Upper lobe of left lung (tissue), 6 donors: Measurements from ENCODE around the gene IFNGR1. TPM values are rescaled to one million over a fixed set of nuclear protein-coding genes. Genes with fewer than 3 reads are reported as not detected.
A peak's percentile ranks its signal among the peaks of the same experiment; 100 is the strongest.
"Not testable (repeated sequence)": the region's sequence is repeated elsewhere in the genome, so short reads cannot be mapped to it uniquely, and the experiment has no call there.

ENCODE experiments used
- ATAC-seq, 2 donors: fragments of 200-7000 bp; cut with Tn5 transposase; one replicate each; pipeline ENCODE4 v1.9.1; 2022; ENCODE audit warnings: mild to moderate bottlenecking in 2 of 2, moderate library complexity in 2 of 2; ENCODE audit not compliant: low FRiP score in 2 of 2
- DNase-seq, 2 donors: peaks; one replicate each; pipeline ENCODE4 v3.0.0-alpha.2; 2019 to 2020
- H3K27ac ChIP-seq, 4 donors: fragments of 200-600 bp; sonication (generic); one replicate each; pipeline ENCODE4 v1.5.1; 2016 to 2019
- H3K27me3 ChIP-seq, 4 donors: fragments of 200-600 bp; sonication (generic); one replicate each; pipeline ENCODE4 v1.5.1; 2017 to 2019
- H3K36me3 ChIP-seq, 4 donors: fragments of 200-600 bp; sonication (generic); one replicate each; pipeline ENCODE4 v1.5.1; 2016 to 2019
- H3K4me1 ChIP-seq, 4 donors: fragments of 200-600 bp; sonication (generic); one replicate each; pipeline ENCODE4 v1.5.1; 2018 to 2019
- H3K4me3 ChIP-seq, 4 donors: fragments of 200-600 bp; sonication (generic); one replicate each; pipeline ENCODE4 v1.5.1; 2017 to 2019; ENCODE audit warnings: mild to moderate bottlenecking in 2 of 4, moderate library complexity in 1 of 4
- H3K9me3 ChIP-seq, 4 donors: fragments of 200-600 bp; sonication (generic); one replicate each; pipeline ENCODE4 v1.5.1; 2018 to 2019
- EP300 ChIP-seq, 4 donors: sonication (generic); formaldehyde crosslinking; IDR thresholded peaks; one replicate each; pipeline ENCODE4 v1.5.1; 2017; ENCODE audit warnings: antibody characterized with exemption in 4 of 4, control low read depth in 2 of 4
- POLR2A ChIP-seq, 4 donors: fragments of 450-650 bp; IDR thresholded peaks; one replicate each; pipeline ENCODE4 v1.5.1; 2016 to 2017; ENCODE audit warnings: antibody characterized with exemption in 4 of 4, mild to moderate bottlenecking in 2 of 4
- POLR2AphosphoS5 ChIP-seq, 2 donors: sonication (generic); formaldehyde crosslinking; IDR thresholded peaks; one replicate each; pipeline ENCODE4 v1.5.1; 2017; ENCODE audit warnings: antibody characterized with exemption in 2 of 2
- WGBS, 2 donors: methylation state at CpG; one replicate each; pipeline ENCODE4 v1.1.5; 2017 to 2018; 5-methylcytosine and 5-hydroxymethylcytosine counted together
- total RNA-seq, 6 donors: library from RNA; depleted of rRNA in 4 of 6; stranded (reverse); fragments of >200 nt in 4 of 6; gene quantifications; one replicate each; pipeline versions ENCODE4 v1.1.0 to v1.2.1, GENCODE V29; 2016 to 2021
- TF ChIP-seq, protein P1 (sequence below), 6 experiments: fragments of 450-650 bp in 4 of 6; fragments of 200-600 bp in 2 of 6; sonication (generic) in 2 of 6; IDR thresholded peaks; one replicate each; pipeline ENCODE4 v1.5.1; 2016 to 2019; ENCODE audit warnings: antibody characterized with exemption in 6 of 6
- donor health status: DM: no; HTN: no; CAD: no; lungs with moderate emphysema.
- donor health status: DM: no; HTN: yes; CAD: no; lungs with severe emphysema.

Gene IFNGR1
- total RNA-seq, 6 donors from 2014 or later, result 94.0 to 216 (median 183) TPM

DNA sequence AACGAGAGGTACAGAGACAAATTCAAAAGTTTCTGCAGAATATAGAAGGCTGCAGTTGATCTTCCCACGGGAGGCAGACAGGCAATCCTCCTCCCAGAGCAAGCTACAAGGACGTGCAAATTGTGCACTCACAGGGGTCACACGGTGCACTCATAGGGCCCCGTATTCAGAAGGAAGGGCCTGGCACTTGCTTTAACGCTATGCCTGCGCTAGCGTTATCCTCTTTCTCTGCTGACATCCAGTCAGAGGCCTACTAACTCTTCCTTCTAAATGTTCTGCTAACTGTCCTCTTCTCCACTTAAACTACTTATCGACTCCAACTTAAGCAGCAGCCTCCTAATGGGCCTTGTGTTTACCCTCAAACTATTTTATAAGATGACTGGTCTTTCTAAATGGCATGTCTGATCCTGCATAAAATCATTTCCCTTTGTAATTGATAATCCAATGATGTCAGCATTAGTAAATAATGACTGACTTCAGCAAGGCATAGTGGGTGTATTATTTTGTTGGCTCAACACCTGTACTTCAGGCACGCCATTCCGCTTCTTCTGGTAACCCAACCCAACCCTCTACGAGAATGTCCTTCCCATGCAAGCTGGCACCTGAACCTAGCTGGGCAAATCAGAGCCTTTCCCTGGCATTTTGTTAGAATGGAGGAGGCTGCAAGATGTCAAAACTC, 2.2 kb downstream of the IFNGR1 start:
- DNase-seq (peak in 1 of 2 donors; percentile 63), ATAC-seq (no peak)
- TF ChIP-seq POLR2AphosphoS5 (IDR thresholded peaks at IDR 0.05) (peak in 1 of 2 donors; percentile 16), EP300 (IDR thresholded peaks at IDR 0.05) (no peak), POLR2A (IDR thresholded peaks at IDR 0.05) (peak in 1 of 4 donors; percentile 51)
- TF ChIP-seq, protein P1, sequence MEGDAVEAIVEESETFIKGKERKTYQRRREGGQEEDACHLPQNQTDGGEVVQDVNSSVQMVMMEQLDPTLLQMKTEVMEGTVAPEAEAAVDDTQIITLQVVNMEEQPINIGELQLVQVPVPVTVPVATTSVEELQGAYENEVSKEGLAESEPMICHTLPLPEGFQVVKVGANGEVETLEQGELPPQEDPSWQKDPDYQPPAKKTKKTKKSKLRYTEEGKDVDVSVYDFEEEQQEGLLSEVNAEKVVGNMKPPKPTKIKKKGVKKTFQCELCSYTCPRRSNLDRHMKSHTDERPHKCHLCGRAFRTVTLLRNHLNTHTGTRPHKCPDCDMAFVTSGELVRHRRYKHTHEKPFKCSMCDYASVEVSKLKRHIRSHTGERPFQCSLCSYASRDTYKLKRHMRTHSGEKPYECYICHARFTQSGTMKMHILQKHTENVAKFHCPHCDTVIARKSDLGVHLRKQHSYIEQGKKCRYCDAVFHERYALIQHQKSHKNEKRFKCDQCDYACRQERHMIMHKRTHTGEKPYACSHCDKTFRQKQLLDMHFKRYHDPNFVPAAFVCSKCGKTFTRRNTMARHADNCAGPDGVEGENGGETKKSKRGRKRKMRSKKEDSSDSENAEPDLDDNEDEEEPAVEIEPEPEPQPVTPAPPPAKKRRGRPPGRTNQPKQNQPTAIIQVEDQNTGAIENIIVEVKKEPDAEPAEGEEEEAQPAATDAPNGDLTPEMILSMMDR (IDR thresholded peaks at IDR 0.05), result no peak
- Histone ChIP-seq H3K4me3 (peak overlapping the region; percentile 72 to 81 (median 74)), H3K9me3 (no peaks in the 10 kb centered on the region), H3K4me1 (peaks cover 59 to 82% (median 74%) of the 10 kb centered on the region in 4 donors), H3K27ac (peak overlapping the region; percentile 97 to 100 (median 100)), H3K36me3 (peaks cover 0 to 2% (median 0%) of the 10 kb centered on the region in 4 donors), H3K27me3 (no peaks in the 10 kb centered on the region)
- 18 to 32% methylated on average over 12 of the region's 12 CpGs for WGBS, 2 donors

DNA sequence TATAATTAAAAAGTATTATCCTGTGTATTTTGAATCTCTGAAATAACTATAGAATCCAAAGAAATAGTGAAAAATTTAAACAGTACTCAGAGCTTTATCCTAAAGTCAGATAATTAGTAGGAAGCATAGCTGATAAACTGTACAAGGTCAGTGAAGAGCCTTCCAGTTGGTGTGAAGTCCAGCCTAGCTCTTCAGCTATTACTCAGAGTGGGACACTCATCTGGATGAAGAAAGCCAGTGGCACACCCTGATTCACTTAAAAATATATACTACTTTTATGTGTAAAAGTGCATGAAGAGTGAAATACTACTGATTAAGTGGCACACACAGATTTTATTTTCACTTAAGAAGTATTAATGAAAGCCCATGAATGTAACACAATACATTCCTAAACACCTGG, 3.1 kb downstream of the IFNGR1 start:
- no peak for DNase-seq
- H3K9me3 ChIP-seq, result no peaks in the 10 kb centered on the region
- peaks cover 0 to 11% (median 0%) of the 10 kb centered on the region in 4 donors for H3K36me3 ChIP-seq
- TF ChIP-seq POLR2AphosphoS5 (IDR thresholded peaks at IDR 0.05) (no peak), POLR2A (IDR thresholded peaks at IDR 0.05) (peak in 1 of 4 donors; percentile 7), EP300 (IDR thresholded peaks at IDR 0.05) (no peak)
- TF ChIP-seq, protein P1 (IDR thresholded peaks at IDR 0.05), result no peak
- peak overlapping the region in 3 of 4 donors; percentile 72 to 81 (median 75) for H3K4me3 ChIP-seq
- H3K27ac ChIP-seq, result peak overlapping the region; percentile 97 to 100 (median 100)
- H3K4me1 ChIP-seq, result peaks cover 59 to 82% (median 74%) of the 10 kb centered on the region in 4 donors
- H3K27me3 ChIP-seq, result no peaks in the 10 kb centered on the region
- ATAC-seq, result no peak

DNA sequence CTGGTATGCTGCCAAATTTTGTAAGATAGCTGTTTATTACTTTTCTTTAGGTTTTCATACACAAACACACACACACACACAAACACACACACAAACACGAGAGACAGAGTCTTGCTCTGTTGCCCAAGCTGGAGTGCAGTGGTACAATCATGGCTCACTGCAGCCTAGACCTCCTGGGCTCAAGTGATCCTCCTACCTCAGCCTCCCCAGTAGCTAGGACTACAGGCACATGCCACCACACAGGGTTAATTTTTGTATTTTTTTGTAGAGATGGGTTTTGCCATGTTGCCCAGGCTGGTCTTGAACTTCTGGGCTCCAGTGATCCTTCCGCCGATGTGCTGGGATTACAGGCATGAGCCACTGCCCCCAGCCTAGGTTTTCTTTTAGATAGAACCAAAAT, 3.6 kb downstream of the IFNGR1 start:
- peaks cover 0 to 12% (median 0%) of the 10 kb centered on the region in 4 donors for H3K36me3 ChIP-seq
- peaks cover 59 to 82% (median 74%) of the 10 kb centered on the region in 4 donors for H3K4me1 ChIP-seq
- peak overlapping the region; percentile 97 to 100 (median 100) for H3K27ac ChIP-seq
- DNase-seq, ATAC-seq, H3K27me3 ChIP-seq, H3K9me3 ChIP-seq: not testable (repeated sequence)
- WGBS, 2 donors, result 69 to 85% methylated on average over 3 of the region's 3 CpGs
- H3K4me3 ChIP-seq, result peak overlapping the region in 3 of 4 donors; percentile 72 to 81 (median 75)

DNA sequence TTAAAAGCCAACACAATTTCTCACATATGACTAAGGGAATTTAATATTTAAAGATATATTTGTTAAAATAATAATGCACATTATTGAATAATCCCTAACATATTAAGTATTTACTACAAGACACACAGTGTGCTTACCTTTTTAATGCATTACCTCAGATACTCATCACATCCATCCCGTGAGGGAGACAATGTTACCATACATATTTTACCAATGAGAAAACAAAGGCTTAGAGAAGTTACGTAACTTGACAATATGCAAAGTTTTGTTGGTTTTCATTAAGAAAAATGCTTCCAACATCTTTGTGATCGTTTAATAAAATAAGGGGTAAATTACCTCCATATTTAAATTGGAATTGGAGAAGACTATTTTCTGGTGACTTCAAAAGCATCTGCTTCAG, 4.3 kb downstream of the IFNGR1 start:
- 74 to 76% methylated on average over 3 of the region's 3 CpGs for WGBS, 2 donors
- no peak for TF ChIP-seq POLR2AphosphoS5 (IDR thresholded peaks at IDR 0.05)
- TF ChIP-seq, protein P1 (IDR thresholded peaks at IDR 0.05), result no peak
- TF ChIP-seq EP300 (IDR thresholded peaks at IDR 0.05), result no peak
- no peak for TF ChIP-seq POLR2A (IDR thresholded peaks at IDR 0.05)
- Histone ChIP-seq H3K9me3 (no peaks in the 10 kb centered on the region), H3K4me1 (peaks cover 59 to 82% (median 74%) of the 10 kb centered on the region in 4 donors), H3K27ac (peak overlapping the region; percentile 60 to 100 (median 98)), H3K27me3 (no peaks in the 10 kb centered on the region), H3K36me3 (peaks cover 0 to 12% (median 0%) of the 10 kb centered on the region in 4 donors), H3K4me3 (peak overlapping the region in 3 of 4 donors; percentile 72 to 81 (median 75))
- no peak for DNase-seq
- no peak for ATAC-seq

DNA sequence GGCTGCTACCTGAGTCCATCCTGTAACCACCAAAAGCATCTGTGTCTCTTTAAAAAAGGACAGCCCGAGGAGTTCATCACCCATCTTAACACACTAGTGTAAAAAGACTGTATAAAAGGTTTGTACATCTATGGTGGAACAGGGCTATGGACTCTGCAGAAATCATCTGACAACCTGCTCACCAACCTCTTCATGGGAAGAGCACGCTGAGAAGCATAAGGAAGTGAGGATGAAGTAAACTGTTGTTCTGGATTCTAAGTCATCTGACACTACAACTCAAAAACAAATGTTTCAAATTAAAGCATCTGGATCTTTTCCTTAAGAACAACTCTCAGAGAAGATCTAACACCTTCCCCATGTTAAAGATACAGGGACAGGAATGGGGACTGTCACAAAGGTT, 5.4 kb downstream of the IFNGR1 start:
- Histone ChIP-seq H3K36me3 (peaks cover 0 to 16% (median under 1%) of the 10 kb centered on the region in 4 donors), H3K4me3 (peak overlapping the region in 3 of 4 donors; percentile 13 to 81 (median 75)), H3K27me3 (no peaks in the 10 kb centered on the region), H3K9me3 (no peaks in the 10 kb centered on the region), H3K4me1 (peaks cover 60 to 81% (median 75%) of the 10 kb centered on the region in 4 donors), H3K27ac (peak overlapping the region; percentile 50 to 99 (median 78))
- DNase-seq (no peak), ATAC-seq (no peak)
- WGBS, 2 donors, result 38 to 55% methylated on average over 2 of the region's 2 CpGs
- TF ChIP-seq EP300 (IDR thresholded peaks at IDR 0.05) (no peak), POLR2A (IDR thresholded peaks at IDR 0.05) (no peak), POLR2AphosphoS5 (IDR thresholded peaks at IDR 0.05) (no peak)
- TF ChIP-seq, protein P1 (IDR thresholded peaks at IDR 0.05), result no peak
